K562 (cell line): ENCODE results near the gene HMX1. TPM values are rescaled to one million over a fixed set of nuclear protein-coding genes. Genes with fewer than 3 reads are reported as not detected.

Experiments used
- ATAC-seq: fragments of 200-7000 bp; cut with Tn5 transposase; 3 replicates; pipeline ENCODE4 v1.9.1; 2020; ENCODE audit warnings: moderate library complexity
- BruUV-seq: library from RNA; stranded (reverse); fragments of 400-500 nt; replicated peaks from 2 replicates; lab custom pipeline; 2021; lab: Mats Ljungman, UMichigan
- CTCF ChIA-PET: fragments of 300-600 bp; formaldehyde crosslinking; extraction: SDS; loops from one replicate; lab custom pipeline; 2021; ENCODE audit warnings: low intra/inter-chr PET ratio; lab: Yijun Ruan, JAX
- POLR2A ChIA-PET: fragments of 300-600, 350-650 bp; sonication (Branson Sonifier 250); formaldehyde crosslinking; extraction: SDS; loops from one replicate; lab custom pipeline; 2021; ENCODE audit warnings: antibody characterized with exemption, inconsistent platforms; lab: Yijun Ruan, JAX
- DNase-seq, 4 experiments: peaks; one replicate each; pipeline versions ENCODE4 v3.0.0 to v3.0.0-alpha.2; 2011 to 2018; ENCODE audit warnings: low spot score in 3 of 4, mixed read lengths in 3 of 4; ENCODE audit errors: extremely low read depth in 1 of 4
- FAIRE-seq: peaks from 2 replicates; lab custom pipeline; 2011; peaks lifted over from hg19 to GRCh38; lab: Jason Lieb, UNC
- H2AFZ ChIP-seq: 2 replicates; pipeline ENCODE4 v1.6.0; 2011; ENCODE audit warnings: low read depth, low read length, control low read depth, inconsistent platforms
- H3K27ac ChIP-seq: fragments of 200-600 bp; 3 replicates; pipeline ENCODE4 v1.8.0; 2011; ENCODE audit warnings: low read depth, mild to moderate bottlenecking, control low read depth, inconsistent platforms, low read length, moderate library complexity, mixed read lengths; ENCODE audit errors: extremely low read depth
- H3K27me3 ChIP-seq, 2 experiments: fragments of 300-600 bp in 1 of 2; 2 replicates in 1 of 2; 3 replicates in 1 of 2; pipeline versions ENCODE4 v1.6.0 to v1.8.0; 2011; ENCODE audit warnings: inconsistent platforms in 2 of 2, low read length in 2 of 2, mild to moderate bottlenecking in 1 of 2, mixed read lengths in 1 of 2, moderate library complexity in 1 of 2; ENCODE audit not compliant: control insufficient read depth in 2 of 2, insufficient read depth in 2 of 2
- H3K36me3 ChIP-seq: fragments of 300-600 bp; 3 replicates; pipeline ENCODE4 v1.8.0; 2011; ENCODE audit warnings: mild to moderate bottlenecking, low read length, inconsistent platforms; ENCODE audit not compliant: control insufficient read depth, insufficient read depth
- H3K4me1 ChIP-seq, 2 experiments: fragments of 200-600 bp in 1 of 2; replicated peaks in 1 of 2; 2 replicates in 1 of 2; 3 replicates in 1 of 2; pipeline versions ENCODE4 v1.5.1 to v1.8.0; 2011; ENCODE audit warnings: inconsistent platforms in 2 of 2, low read length in 2 of 2, mild to moderate bottlenecking in 1 of 2, mixed read lengths in 1 of 2, moderate library complexity in 1 of 2; ENCODE audit not compliant: control insufficient read depth in 2 of 2, insufficient read depth in 2 of 2
- H3K4me2 ChIP-seq: 2 replicates; pipeline ENCODE4 v1.6.1; 2011; ENCODE audit warnings: low read length, control low read depth, inconsistent platforms, mixed read lengths; ENCODE audit not compliant: insufficient read depth
- H3K4me3 ChIP-seq: fragments of 200-600 bp; sonication (generic), shearing (Covaris generic); 2 replicates; pipeline ENCODE4 v1.5.1; 2016; ENCODE audit warnings: control low read depth, inconsistent platforms
- H3K79me2 ChIP-seq: fragments of 200-600 bp; 3 replicates; pipeline ENCODE4 v1.8.0; 2011; ENCODE audit warnings: low read length, inconsistent platforms; ENCODE audit not compliant: control insufficient read depth, insufficient read depth
- H3K9ac ChIP-seq, 2 experiments: 2 replicates each; pipeline versions ENCODE4 v1.6.0 to v1.6.1; 2011; ENCODE audit warnings: low read depth in 2 of 2, low read length in 2 of 2, control low read depth in 1 of 2, inconsistent platforms in 1 of 2, mild to moderate bottlenecking in 1 of 2, mixed read lengths in 1 of 2; ENCODE audit not compliant: insufficient read depth in 1 of 2
- H3K9me1 ChIP-seq: one replicate; pipeline ENCODE4 v1.6.0; 2011; ENCODE audit warnings: inconsistent platforms, mild to moderate bottlenecking, low read length, moderate library complexity; ENCODE audit not compliant: control insufficient read depth, insufficient read depth
- H3K9me3 ChIP-seq: replicated peaks from 2 replicates; pipeline ENCODE4 v1.5.1; 2011; ENCODE audit warnings: low read depth, low read length, inconsistent platforms; ENCODE audit not compliant: control insufficient read depth, insufficient read depth
- H4K20me1 ChIP-seq: replicated peaks from 2 replicates; pipeline ENCODE4 v1.6.1; 2011; ENCODE audit warnings: low read length, inconsistent platforms, mixed read lengths; ENCODE audit not compliant: control insufficient read depth, insufficient read depth
- AFF1 ChIP-seq, 2 experiments: fragments of 450-650 bp; IDR thresholded peaks; 2 replicates each; pipeline ENCODE4 v1.6.1; 2018; ENCODE audit warnings: mild to moderate bottlenecking in 2 of 2, low read depth in 1 of 2; ENCODE audit not compliant: partially characterized antibody in 2 of 2
- BMI1 ChIP-seq: fragments of 150-350 bp; IDR thresholded peaks from 2 replicates; pipeline ENCODE4 v1.6.1; 2014; ENCODE audit warnings: low read length
- BRF2 ChIP-seq: IDR thresholded peaks from 3 replicates; pipeline ENCODE4 v1.6.1; 2011; ENCODE audit warnings: borderline replicate concordance, mild to moderate bottlenecking; ENCODE audit not compliant: insufficient read length, insufficient read depth
- E2F1 ChIP-seq: sonication (generic); formaldehyde crosslinking; IDR thresholded peaks from 2 replicates; pipeline ENCODE4 v1.8.1; 2023; ENCODE audit warnings: mild to moderate bottlenecking, missing genetic modification reagents, moderate library complexity
- GTF2B ChIP-seq: IDR thresholded peaks from 2 replicates; pipeline ENCODE4 v1.6.1; 2011; ENCODE audit not compliant: insufficient read length; ENCODE audit errors: extremely low read depth
- HNRNPUL1 ChIP-seq: fragments of 200-400 bp; formaldehyde crosslinking; IDR thresholded peaks from 2 replicates; pipeline ENCODE4 v1.6.1; 2017; ENCODE audit warnings: low read length
- MAFG ChIP-seq: fragments of 450-650 bp; conservative IDR thresholded peaks from 2 replicates; pipeline ENCODE4 v1.6.1; 2016; ENCODE audit warnings: missing genetic modification characterization, missing compliant biosample characterization
- PHF20 ChIP-seq: fragments of 450-650 bp; IDR thresholded peaks from 2 replicates; pipeline ENCODE4 v1.6.1; 2018; ENCODE audit not compliant: partially characterized antibody
- ZBTB49 ChIP-seq: sonication (generic); formaldehyde crosslinking; IDR thresholded peaks from 2 replicates; pipeline ENCODE4 v1.8.0; 2022; ENCODE audit warnings: missing genetic modification reagents, mild to moderate bottlenecking, borderline replicate concordance
- ZNF696 ChIP-seq: fragments of 250-450 bp; sonication (Bioruptor Pico); conservative IDR thresholded peaks from 2 replicates; pipeline ENCODE4 v1.4.0; 2020; ENCODE audit warnings: mild to moderate bottlenecking, moderate library complexity
- WGBS: fragments of 100-300 bp; shearing (Covaris generic); methylation state at CpG from one replicate; pipeline ENCODE4 v1.1.6; 2016; ENCODE audit warnings: low coverage, mixed read lengths; ENCODE audit not compliant: insufficient coverage; ENCODE audit errors: missing lambda C conversion rate; 5-methylcytosine and 5-hydroxymethylcytosine counted together
- in situ Hi-C: fragments of 300-500 bp; cut with MboI; formaldehyde crosslinking; loops from 4 replicates; pipeline ENCODE4 v1.15.0; 2018; ENCODE audit warnings: inconsistent platforms, mixed read lengths
- intact Hi-C: fragments of 100-400 bp; cut with micrococcal nuclease; formaldehyde crosslinking; loops from 2 replicates; pipeline ENCODE4 v1.14.2; 2022
- polyA plus RNA-seq, 8 experiments: library from polyadenylated mRNA; depleted of rRNA in 4 of 8; stranded (reverse) in 5 of 8; unstranded in 3 of 8; fragments of >200 nt; fragmentation: Nextera tagmentation in 2 of 8; fragmentation: Illumina TruSeq in 1 of 8; extraction: Ambion mirVana in 2 of 8; extraction: Trizol in 1 of 8; gene quantifications; 2 replicates each; pipeline versions ENCODE4 v1.2.1 to v1.2.3, GENCODE V29; 2011 to 2014; ENCODE audit warnings: inconsistent platforms in 1 of 8, missing spikeins in 1 of 8
- total RNA-seq, 7 experiments: library from RNA; depleted of rRNA in 6 of 7; stranded (reverse); fragments of >200 nt in 6 of 7; fragmentation: Illumina TruSeq in 2 of 7; extraction: Trizol in 2 of 7; gene quantifications; 2 replicates each; pipeline versions ENCODE4 v1.2.1 to v1.2.3, GENCODE V29; 2011 to 2021; ENCODE audit warnings: low replicate concordance in 1 of 7

The HMX1 gene
- total and polyA plus RNA-seq, 9 of the 15 experiments (the other 6 are each of a cell fraction or from before 2014, with no cell fraction given) = not detected

GRCh38 chr4:8882239-8882638 lies 10.6 kb upstream of the HMX1 start:
- 0% methylated on average over 5 of the region's 14 CpGs for WGBS
- peak in 1 of 4 experiments; percentile 17 for DNase-seq
- H3K27me3 ChIP-seq = peaks cover 0 to 17% of the 10 kb centered on the region in 2 experiments; a peak in 2 of 5 replicates
- no peaks in the 10 kb centered on the region for H3K9me1 ChIP-seq
- H3K4me1 ChIP-seq = no peaks in the 10 kb centered on the region
- no peak overlapping the region for H2AFZ ChIP-seq
- H3K36me3 ChIP-seq = no peaks in the 10 kb centered on the region
- no peak for ATAC-seq
- no peak overlapping the region for H3K9ac ChIP-seq
- ChIA-PET CTCF (no interaction called here), POLR2A (interaction anchor here (0.6 to 0.7 kb wide), 2 partner anchors 23 to 41 kb away, joined by 3 read pairs; no protein-coding TSS in a partner anchor)
- H4K20me1 ChIP-seq = no peaks in the 10 kb centered on the region
- intact Hi-C loops = no loop called here
- H3K4me2 ChIP-seq = no peak overlapping the region
- no peak overlapping the region for H3K4me3 ChIP-seq
- no TSS peak for BruUV-seq
- H3K9me3 ChIP-seq = no peaks in the 10 kb centered on the region
- in situ Hi-C loops = no loop called here
- H3K79me2 ChIP-seq = no peaks in the 10 kb centered on the region
- FAIRE-seq = no peak
- no peak overlapping the region for H3K27ac ChIP-seq
- no peak for TF ChIP-seq AFF1 (IDR thresholded peaks at IDR 0.05; ENCODE audit: low read depth in 1 of 2, partially characterized antibody in 2 of 2)
- TF ChIP-seq ZNF696 = no peak
- no peak for TF ChIP-seq GTF2B
- TF ChIP-seq HNRNPUL1 = no peak
- TF ChIP-seq MAFG (tag) = no peak
- no peak for TF ChIP-seq PHF20
- no peak for TF ChIP-seq ZBTB49 (CRISPR knock-in tag)
- TF ChIP-seq BMI1 = no peak
- TF ChIP-seq BRF2 = no peak
- no peak for TF ChIP-seq E2F1 (CRISPR knock-in tag)
